Esophagus muscularis mucosa (tissue), 4 donors: ENCODE measurements around the gene DCN. TPM values are rescaled to one million over a fixed set of nuclear protein-coding genes. Genes with fewer than 3 reads are reported as not detected.

Source experiments
- DNase-seq: peaks from one replicate; pipeline ENCODE4 v3.0.0-alpha.2; 2017; ENCODE audit errors: extremely low spot score
- H3K27ac ChIP-seq, 4 donors: fragments of 200-600 bp; sonication (generic); replicated peaks in 1 of 4; 1 replicate in 3 of 4; 2 replicates in 1 of 4; pipeline ENCODE4 v1.5.1; 2016 to 2019; ENCODE audit warnings: mild to moderate bottlenecking in 1 of 4
- H3K27me3 ChIP-seq, 4 donors: fragments of 200-600 bp; sonication (generic); one replicate each; pipeline versions ENCODE4 v1.5.1 to v1.6.0; 2016 to 2019
- H3K36me3 ChIP-seq, 4 donors: fragments of 200-600 bp; sonication (generic); one replicate each; pipeline ENCODE4 v1.5.1; 2016 to 2019
- H3K4me1 ChIP-seq, 4 donors: fragments of 200-600 bp; sonication (generic); one replicate each; pipeline ENCODE4 v1.5.1; 2016 to 2019
- H3K4me3 ChIP-seq, 4 donors: fragments of 200-600 bp; sonication (generic); 1 replicate in 2 of 4; 2 replicates in 2 of 4; pipeline ENCODE4 v1.5.1; 2016 to 2019; ENCODE audit warnings: mild to moderate bottlenecking in 4 of 4, moderate library complexity in 1 of 4
- H3K9me3 ChIP-seq, 4 donors: fragments of 200-600 bp; sonication (generic); 1 replicate in 3 of 4; 2 replicates in 1 of 4; pipeline ENCODE4 v1.5.1; 2016 to 2019
- EP300 ChIP-seq: sonication (generic); formaldehyde crosslinking; IDR thresholded peaks from one replicate; pipeline ENCODE4 v1.6.1; 2017; ENCODE audit warnings: antibody characterized with exemption
- POLR2A ChIP-seq: fragments of 450-650 bp; IDR thresholded peaks from one replicate; pipeline ENCODE4 v1.6.1; 2017; ENCODE audit warnings: antibody characterized with exemption, moderate library complexity, mild to moderate bottlenecking, low read depth
- POLR2AphosphoS5 ChIP-seq, 2 donors: sonication (generic); formaldehyde crosslinking; IDR thresholded peaks; one replicate each; pipeline ENCODE4 v1.6.1; 2017; ENCODE audit warnings: antibody characterized with exemption in 2 of 2
- WGBS: methylation state at CpG from one replicate; pipeline ENCODE4 v1.1.5; 2018; 5-methylcytosine and 5-hydroxymethylcytosine counted together
- intact Hi-C: fragments of 100-400 bp; cut with DNase I; formaldehyde crosslinking; loops from one replicate; pipeline ENCODE4 v1.15.1; 2023
- total RNA-seq, 4 donors: library from RNA; depleted of rRNA; stranded (reverse); fragments of >200 nt; gene quantifications; one replicate each; pipeline versions ENCODE4 v1.1.0 to v1.2.1, GENCODE V29; 2016
- TF ChIP-seq, protein P1 (sequence below), 3 experiments: fragments of 200-600 bp in 2 of 3; fragments of 450-650 bp in 1 of 3; sonication (generic) in 2 of 3; IDR thresholded peaks; one replicate each; pipeline ENCODE4 v1.5.1; 2017 to 2019; ENCODE audit warnings: antibody characterized with exemption in 3 of 3, mild to moderate bottlenecking in 2 of 3, moderate library complexity in 1 of 3

DCN gene
- total RNA-seq, 4 donors from 2014 or later: 1,186 to 2,089 (median 1,762) TPM

DNA sequence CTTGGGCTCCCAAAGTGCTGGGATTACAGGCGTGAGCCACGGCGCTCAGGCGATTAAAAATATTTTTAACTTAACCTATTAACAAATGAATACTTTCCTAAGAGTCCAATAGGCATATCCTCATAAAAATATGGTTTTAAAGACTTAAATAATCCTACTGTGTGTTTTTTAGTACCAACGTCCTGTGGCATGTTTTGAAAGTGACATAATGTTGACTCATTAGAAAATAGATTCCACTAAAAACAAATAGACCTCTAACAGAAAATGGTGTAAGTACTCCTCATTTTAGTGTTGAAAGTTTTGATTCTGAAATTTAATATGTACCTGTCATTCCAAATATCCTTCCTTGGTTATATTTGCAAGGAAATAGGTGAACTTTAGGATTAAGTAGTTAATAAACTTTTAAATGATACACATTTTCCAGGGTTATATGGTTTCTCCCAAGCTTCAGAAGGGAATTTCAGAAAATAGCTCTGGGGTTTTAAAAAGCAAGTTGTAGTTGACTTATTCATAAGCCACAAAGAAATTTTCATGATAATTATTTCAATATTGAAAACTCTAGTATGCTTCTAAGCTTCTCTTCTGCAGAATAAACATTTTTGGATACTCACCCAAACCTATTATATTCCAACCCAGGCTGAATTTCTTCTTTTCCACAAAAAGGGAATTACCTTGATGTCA is 59.2 kb downstream of the DCN start:
- intact Hi-C loops: no loop called here
- WGBS: 93% methylated on average over 5 of the region's 5 CpGs
- H3K4me3 ChIP-seq: no peak overlapping the region
- no peak overlapping the region for H3K27ac ChIP-seq
- no peaks in the 10 kb centered on the region for H3K4me1 ChIP-seq
- no peaks in the 10 kb centered on the region for H3K36me3 ChIP-seq
- no peaks in the 10 kb centered on the region for H3K9me3 ChIP-seq
- TF ChIP-seq, protein P1, sequence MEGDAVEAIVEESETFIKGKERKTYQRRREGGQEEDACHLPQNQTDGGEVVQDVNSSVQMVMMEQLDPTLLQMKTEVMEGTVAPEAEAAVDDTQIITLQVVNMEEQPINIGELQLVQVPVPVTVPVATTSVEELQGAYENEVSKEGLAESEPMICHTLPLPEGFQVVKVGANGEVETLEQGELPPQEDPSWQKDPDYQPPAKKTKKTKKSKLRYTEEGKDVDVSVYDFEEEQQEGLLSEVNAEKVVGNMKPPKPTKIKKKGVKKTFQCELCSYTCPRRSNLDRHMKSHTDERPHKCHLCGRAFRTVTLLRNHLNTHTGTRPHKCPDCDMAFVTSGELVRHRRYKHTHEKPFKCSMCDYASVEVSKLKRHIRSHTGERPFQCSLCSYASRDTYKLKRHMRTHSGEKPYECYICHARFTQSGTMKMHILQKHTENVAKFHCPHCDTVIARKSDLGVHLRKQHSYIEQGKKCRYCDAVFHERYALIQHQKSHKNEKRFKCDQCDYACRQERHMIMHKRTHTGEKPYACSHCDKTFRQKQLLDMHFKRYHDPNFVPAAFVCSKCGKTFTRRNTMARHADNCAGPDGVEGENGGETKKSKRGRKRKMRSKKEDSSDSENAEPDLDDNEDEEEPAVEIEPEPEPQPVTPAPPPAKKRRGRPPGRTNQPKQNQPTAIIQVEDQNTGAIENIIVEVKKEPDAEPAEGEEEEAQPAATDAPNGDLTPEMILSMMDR (IDR thresholded peaks at IDR 0.05): no peak
- TF ChIP-seq POLR2A: no peak
- TF ChIP-seq EP300: no peak
- TF ChIP-seq POLR2AphosphoS5 (IDR thresholded peaks at IDR 0.05): no peak
- H3K27me3 ChIP-seq: no peaks in the 10 kb centered on the region
- no peak for DNase-seq

DNA sequence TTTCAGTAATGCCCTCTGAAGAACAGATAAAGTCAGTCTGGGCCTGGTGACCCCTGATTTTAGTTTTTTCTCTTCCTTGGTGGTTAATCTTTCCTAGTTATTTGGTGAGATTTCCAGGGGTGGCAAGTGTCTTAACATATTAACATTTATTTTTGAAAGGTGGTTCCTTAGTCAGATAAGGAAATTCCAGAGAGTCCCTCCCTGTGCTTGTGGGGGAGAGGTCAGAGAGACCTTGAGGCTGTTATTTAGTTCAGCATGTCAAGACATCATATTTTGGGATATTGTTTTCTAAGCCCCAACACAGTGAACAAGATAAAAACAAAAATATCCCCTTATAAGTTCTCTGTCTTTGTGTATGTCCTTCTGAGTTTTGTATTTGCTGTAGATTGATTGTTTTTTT is 61.8 kb downstream of the DCN start:
- H3K36me3 ChIP-seq: no peaks in the 10 kb centered on the region
- H3K4me3 ChIP-seq: no peak overlapping the region
- H3K27me3 ChIP-seq: no peaks in the 10 kb centered on the region
- H3K27ac ChIP-seq: no peak overlapping the region
- TF ChIP-seq, protein P1 (IDR thresholded peaks at IDR 0.05): no peak
- no peak for TF ChIP-seq POLR2AphosphoS5 (IDR thresholded peaks at IDR 0.05)
- TF ChIP-seq POLR2A: no peak
- no peak for TF ChIP-seq EP300
- H3K9me3 ChIP-seq: no peaks in the 10 kb centered on the region
- H3K4me1 ChIP-seq: no peaks in the 10 kb centered on the region
- intact Hi-C loops: no loop called here
- DNase-seq: no peak

DNA sequence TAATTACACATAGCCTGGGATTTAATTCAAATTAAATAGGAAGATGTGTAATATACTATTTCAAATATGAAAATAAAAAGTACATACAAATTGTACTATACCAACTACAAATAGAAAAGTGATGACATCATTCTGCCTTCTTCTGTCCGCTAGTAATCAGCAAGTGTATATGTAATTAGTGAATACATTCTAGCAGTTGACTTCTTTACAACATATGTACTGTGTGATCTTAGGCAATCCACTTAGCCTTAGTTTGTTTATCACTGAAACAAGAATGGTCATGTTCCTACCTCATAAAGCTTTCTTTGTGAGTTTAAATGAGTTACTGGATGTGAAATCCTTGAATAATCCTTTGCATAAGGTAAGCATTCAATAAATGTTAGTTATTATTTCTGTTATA is 63.5 kb downstream of the DCN start:
- Histone ChIP-seq H3K36me3 (no peaks in the 10 kb centered on the region), H3K27ac (no peak overlapping the region), H3K4me1 (no peaks in the 10 kb centered on the region), H3K4me3 (no peak overlapping the region), H3K9me3 (no peaks in the 10 kb centered on the region), H3K27me3 (no peaks in the 10 kb centered on the region)
- TF ChIP-seq POLR2A (no peak), EP300 (no peak), POLR2AphosphoS5 (IDR thresholded peaks at IDR 0.05) (no peak)
- TF ChIP-seq, protein P1 (IDR thresholded peaks at IDR 0.05): no peak
- intact Hi-C loops: no loop called here
- 94% methylated on average over 1 of the region's 1 CpG for WGBS
- no peak for DNase-seq

DNA sequence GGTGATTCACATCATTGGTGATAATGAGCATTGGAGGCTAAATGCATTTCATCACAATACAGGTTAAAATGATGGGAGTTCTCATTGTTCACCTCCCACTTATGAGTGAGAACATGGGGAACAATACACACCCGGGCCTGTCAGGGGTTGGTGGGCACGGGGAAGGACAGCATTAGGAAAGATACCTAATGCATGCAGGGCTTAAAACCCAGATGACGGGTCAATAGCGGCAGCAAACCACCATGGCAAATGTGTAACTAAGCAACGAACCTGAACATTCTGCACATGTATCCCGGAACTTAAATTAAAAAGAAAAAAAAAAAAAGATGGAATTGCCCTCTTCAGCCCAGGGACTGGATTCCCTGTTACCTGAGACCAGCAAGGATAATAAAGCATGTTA is 69.0 kb downstream of the DCN start:
- Histone ChIP-seq H3K27ac (no peak overlapping the region), H3K36me3 (no peaks in the 10 kb centered on the region), H3K4me1 (peaks cover 0 to 9% (median 6%) of the 10 kb centered on the region in 4 donors), H3K27me3 (no peaks in the 10 kb centered on the region), H3K9me3 (no peaks in the 10 kb centered on the region), H3K4me3 (no peak overlapping the region)
- intact Hi-C loops: no loop called here
- 95% methylated on average over 6 of the region's 6 CpGs for WGBS
- no peak for TF ChIP-seq POLR2A
- TF ChIP-seq EP300: no peak
- TF ChIP-seq, protein P1 (IDR thresholded peaks at IDR 0.05): no peak
- TF ChIP-seq POLR2AphosphoS5 (IDR thresholded peaks at IDR 0.05): no peak
- DNase-seq: no peak
